ENCODE results near the gene CELA2B. TPM values are rescaled to one million over a fixed set of nuclear protein-coding genes. Genes with fewer than 3 reads are reported as not detected.
"Not testable (repeated sequence)": the region's sequence is repeated elsewhere in the genome, so short reads cannot be mapped to it uniquely, and the experiment has no call there.

CELA2B gene
- total RNA-seq, 3 donors from 2014 or later = not detected

DNA sequence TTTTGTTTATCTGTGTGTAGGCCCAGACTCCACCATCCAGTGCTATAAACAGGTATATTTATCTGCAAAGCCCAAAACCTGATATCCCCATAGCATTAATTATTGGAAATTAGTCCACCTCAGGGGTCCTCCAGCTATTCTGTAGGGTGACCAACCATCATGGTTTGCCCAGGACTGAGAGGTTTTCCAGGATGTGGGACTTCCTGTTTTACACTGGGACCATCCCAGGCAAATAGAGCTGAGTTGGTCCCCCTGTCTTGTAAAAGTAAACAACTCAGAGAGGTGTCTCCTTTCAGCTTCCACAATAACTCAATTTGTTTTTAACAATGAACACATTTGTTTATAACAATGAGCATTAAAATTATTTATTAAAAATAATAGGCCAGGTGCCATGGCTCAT, 7.8 kb upstream of the CELA2B start:
- DNase-seq (no peak), ATAC-seq (no peak)
- TF ChIP-seq, protein P1, sequence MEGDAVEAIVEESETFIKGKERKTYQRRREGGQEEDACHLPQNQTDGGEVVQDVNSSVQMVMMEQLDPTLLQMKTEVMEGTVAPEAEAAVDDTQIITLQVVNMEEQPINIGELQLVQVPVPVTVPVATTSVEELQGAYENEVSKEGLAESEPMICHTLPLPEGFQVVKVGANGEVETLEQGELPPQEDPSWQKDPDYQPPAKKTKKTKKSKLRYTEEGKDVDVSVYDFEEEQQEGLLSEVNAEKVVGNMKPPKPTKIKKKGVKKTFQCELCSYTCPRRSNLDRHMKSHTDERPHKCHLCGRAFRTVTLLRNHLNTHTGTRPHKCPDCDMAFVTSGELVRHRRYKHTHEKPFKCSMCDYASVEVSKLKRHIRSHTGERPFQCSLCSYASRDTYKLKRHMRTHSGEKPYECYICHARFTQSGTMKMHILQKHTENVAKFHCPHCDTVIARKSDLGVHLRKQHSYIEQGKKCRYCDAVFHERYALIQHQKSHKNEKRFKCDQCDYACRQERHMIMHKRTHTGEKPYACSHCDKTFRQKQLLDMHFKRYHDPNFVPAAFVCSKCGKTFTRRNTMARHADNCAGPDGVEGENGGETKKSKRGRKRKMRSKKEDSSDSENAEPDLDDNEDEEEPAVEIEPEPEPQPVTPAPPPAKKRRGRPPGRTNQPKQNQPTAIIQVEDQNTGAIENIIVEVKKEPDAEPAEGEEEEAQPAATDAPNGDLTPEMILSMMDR (IDR thresholded peaks at IDR 0.05) = no peak
- Histone ChIP-seq H3K4me3 (no peak overlapping the region), H3K36me3 (ENCODE audit: low read depth) (no peaks in the 10 kb centered on the region), H3K9me3 (no peaks in the 10 kb centered on the region), H3K4me1 (ENCODE audit: low read depth) (no peaks in the 10 kb centered on the region)
- intact Hi-C loops (cut with DNase I, micrococcal nuclease) = no loop called here

DNA sequence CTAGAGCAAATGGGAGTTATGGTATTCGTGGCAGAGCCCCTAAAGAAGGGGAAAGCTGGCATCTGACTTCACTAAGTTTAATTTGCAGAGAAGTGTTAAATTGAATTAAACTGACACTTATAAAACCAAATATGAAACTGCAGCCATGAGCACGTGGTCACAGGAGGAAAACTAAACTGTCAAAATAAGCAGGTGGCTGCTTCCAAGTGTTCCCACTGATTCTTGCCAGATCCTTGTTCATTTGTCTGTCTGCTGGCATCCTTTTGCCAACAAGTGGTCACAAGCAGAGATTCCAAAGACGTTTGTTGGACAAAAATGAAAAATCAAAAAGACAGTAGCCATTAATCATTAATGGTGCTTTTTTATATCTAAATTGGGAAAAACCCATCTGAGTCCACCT, 6.5 kb upstream of the CELA2B start:
- H3K4me1 ChIP-seq (ENCODE audit: low read depth) = no peaks in the 10 kb centered on the region
- DNase-seq = no peak
- intact Hi-C loops (cut with DNase I, micrococcal nuclease) = no loop called here

DNA sequence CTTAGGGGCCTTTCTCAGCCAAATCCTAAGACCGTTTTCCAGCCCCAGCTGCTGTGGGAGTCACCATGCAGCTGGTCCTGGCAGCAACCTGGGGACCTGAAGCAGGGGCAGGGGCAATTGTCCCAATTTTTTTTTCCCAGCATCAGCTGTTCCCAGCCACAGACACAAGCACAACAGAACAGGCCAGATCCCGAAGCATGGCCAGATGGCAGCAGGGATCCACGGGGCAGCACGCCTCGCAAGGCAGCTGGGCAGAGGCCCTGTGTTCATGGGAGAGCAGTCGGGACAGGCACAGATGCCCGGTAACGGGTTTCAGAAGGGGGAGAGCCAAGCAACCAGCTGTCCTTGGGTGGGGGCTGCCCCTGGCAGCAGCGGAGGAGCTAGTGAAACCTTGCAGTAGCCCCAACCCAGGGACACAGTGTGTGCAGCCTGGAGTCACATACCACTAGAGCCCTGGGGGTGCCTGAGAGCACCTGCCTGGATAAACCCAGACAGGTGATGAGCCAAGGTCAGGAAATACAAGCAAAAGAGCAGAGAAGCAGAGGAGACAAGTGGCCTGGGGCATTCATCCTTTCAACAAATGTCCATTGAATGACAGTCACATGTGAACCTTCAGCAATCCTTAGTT, 6.0 kb upstream of the CELA2B start:
- intact Hi-C loops (cut with DNase I, micrococcal nuclease); H3K9me3 ChIP-seq; H3K36me3 ChIP-seq (ENCODE audit: low read depth); H3K4me1 ChIP-seq (ENCODE audit: low read depth); DNase-seq; ATAC-seq; H3K4me3 ChIP-seq: not testable (repeated sequence)

More for the DNA sequence above, 6.5 kb upstream of the CELA2B start:
- TF ChIP-seq, protein P1 (IDR thresholded peaks at IDR 0.05) = no peak
- no peak overlapping the region for H3K4me3 ChIP-seq
- no peak for ATAC-seq
- no peaks in the 10 kb centered on the region for H3K36me3 ChIP-seq (ENCODE audit: low read depth)
- no peaks in the 10 kb centered on the region for H3K9me3 ChIP-seq

DNA sequence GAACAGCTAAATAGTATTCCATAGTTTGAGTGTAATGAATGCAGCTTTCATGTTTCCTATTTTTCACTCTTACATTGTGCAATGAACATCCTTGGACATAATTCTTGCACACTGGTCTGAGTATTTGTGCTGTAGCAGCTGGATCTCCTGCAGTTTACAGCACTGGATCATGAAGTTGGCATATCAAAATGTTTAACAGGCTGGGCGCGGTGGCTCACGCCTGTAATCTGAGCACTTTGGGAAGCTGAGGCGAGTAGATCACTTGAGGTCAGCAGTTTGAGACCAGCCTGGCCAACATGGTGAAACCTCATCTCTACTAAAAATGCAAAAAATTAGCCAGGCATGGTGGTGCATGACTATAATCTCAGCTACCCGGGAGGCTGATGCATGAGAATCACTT, 4.8 kb upstream of the CELA2B start:
- DNase-seq; intact Hi-C loops (cut with DNase I, micrococcal nuclease); H3K4me3 ChIP-seq; H3K4me1 ChIP-seq (ENCODE audit: low read depth); H3K9me3 ChIP-seq; H3K36me3 ChIP-seq (ENCODE audit: low read depth); ATAC-seq: not testable (repeated sequence)

DNA sequence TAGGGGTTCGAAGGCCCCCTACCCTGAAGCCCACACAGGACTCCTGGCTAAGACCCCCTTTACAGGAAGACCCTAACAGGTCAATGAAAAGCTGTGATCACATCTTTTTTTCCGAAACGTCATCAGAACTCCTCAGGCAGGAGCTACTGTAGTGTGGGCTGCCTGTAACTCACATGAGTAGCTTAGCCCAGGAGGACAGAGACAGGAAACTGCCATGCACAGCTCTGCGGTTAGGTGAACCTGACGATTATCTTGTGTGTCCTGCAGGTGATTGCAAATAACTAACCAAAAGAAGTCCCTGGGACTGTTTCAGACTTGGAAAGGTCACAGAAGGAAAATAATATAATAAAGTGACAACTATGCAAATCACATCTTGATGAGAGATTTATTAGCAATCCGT, 4.2 kb upstream of the CELA2B start:
- intact Hi-C loops (cut with DNase I, micrococcal nuclease); ATAC-seq; H3K36me3 ChIP-seq (ENCODE audit: low read depth); H3K9me3 ChIP-seq; H3K4me1 ChIP-seq (ENCODE audit: low read depth); DNase-seq; H3K4me3 ChIP-seq: not testable (repeated sequence)

DNA sequence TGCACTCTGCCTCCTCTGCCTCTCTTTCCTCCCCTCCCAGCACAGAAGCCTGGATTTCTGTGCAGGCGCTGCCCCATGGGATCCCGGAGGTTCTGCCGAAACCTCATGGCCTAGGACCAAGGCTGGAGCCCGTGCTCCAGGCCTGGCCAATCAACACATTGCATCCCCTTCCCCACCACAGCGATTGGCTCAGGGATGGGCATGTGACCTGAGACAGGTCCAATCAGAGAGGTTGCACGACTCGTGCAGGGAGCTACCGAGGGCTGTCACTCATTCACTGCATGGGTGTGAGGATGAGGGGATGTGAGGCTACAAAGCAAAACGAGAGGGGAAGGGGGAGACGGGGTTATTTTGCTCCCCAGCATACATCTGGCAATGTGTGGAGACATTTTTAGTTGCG, 3.3 kb upstream of the CELA2B start:
- intact Hi-C loops (cut with DNase I, micrococcal nuclease) = no loop called here
- no peak overlapping the region for H3K4me3 ChIP-seq
- H3K9me3 ChIP-seq = no peaks in the 10 kb centered on the region
- ATAC-seq (no peak), DNase-seq (no peak)
- H3K4me1 ChIP-seq (ENCODE audit: low read depth) = no peaks in the 10 kb centered on the region
- TF ChIP-seq, protein P1 (IDR thresholded peaks at IDR 0.05) = no peak
- no peaks in the 10 kb centered on the region for H3K36me3 ChIP-seq (ENCODE audit: low read depth)

DNA sequence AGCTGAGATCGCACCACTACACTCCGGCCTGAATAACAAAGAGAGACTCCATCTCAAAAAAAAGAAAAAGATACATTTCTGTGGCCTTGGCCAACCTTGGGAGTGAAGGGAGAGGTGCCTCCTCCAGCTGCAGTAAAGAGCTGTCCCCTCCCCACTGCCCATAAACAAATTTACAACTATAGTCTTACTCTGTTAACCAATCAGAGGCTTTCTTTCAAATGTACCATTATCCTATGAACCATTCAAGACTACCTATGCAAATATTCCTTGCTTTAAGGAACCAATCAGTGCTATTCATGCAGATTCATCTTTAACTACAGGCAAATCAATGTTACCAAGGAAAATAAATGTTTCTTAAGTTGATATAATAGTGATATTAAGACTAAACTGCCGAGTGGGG, 1.0 kb downstream of the CELA2B start:
- TF ChIP-seq, protein P1 (IDR thresholded peaks at IDR 0.05) = no peak
- DNase-seq (no peak), ATAC-seq (peak; percentile 55)
- H3K4me3 ChIP-seq = no peak overlapping the region
- no peaks in the 10 kb centered on the region for H3K36me3 ChIP-seq (ENCODE audit: low read depth)
- intact Hi-C loops (cut with DNase I, micrococcal nuclease) = no loop called here
- no peaks in the 10 kb centered on the region for H3K4me1 ChIP-seq (ENCODE audit: low read depth)
- no peaks in the 10 kb centered on the region for H3K9me3 ChIP-seq
